ENCODE data around the gene TPX2.

The TPX2 gene

GRCh38 chr20:31731321-31731717 is 7.8 kb upstream of the TPX2 start:
- ChIA-PET POLR2A (interaction anchor here (2.2 kb wide), 1 partner anchor 70 kb away, joined by 5 read pairs; no protein-coding TSS in a partner anchor), CTCF (interaction anchor here (0.5 to 2.3 kb wide), 2 partner anchors 9 to 70 kb away, joined by 3 to 9 read pairs; no protein-coding TSS in a partner anchor)
- Histone ChIP-seq H3K27ac (ENCODE audit: extremely low read depth, low read depth, low read length) (no peak overlapping the region), H3K36me3 (ENCODE audit: control insufficient read depth in 2 of 2, insufficient read depth in 1 of 2, low read length in 2 of 2) (no peaks in the 10 kb centered on the region), H3K4me1 (ENCODE audit: control insufficient read depth, insufficient read depth, low read length) (no peaks in the 10 kb centered on the region), H3K9me3 (ENCODE audit: control insufficient read depth, insufficient read depth, low read depth, low read length) (no peaks in the 10 kb centered on the region), H3K4me3 (ENCODE audit: low read depth, low read length) (no peak overlapping the region)
- TF ChIP-seq ZNF513 (tag by site-specific recombination; IDR thresholded peaks at IDR 0.05): no peak
- TF ChIP-seq ZEB2 (tag by site-specific recombination; IDR thresholded peaks at IDR 0.05): no peak
- TF ChIP-seq ZNF223 (tag by site-specific recombination; IDR thresholded peaks at IDR 0.05): no peak
- TF ChIP-seq ZNF26 (tag by site-specific recombination; IDR thresholded peaks at IDR 0.05): no peak
- TF ChIP-seq SP3 (tag by site-specific recombination; IDR thresholded peaks at IDR 0.05): no peak
- no peak for TF ChIP-seq ZNF645 (tag by site-specific recombination; IDR thresholded peaks at IDR 0.05)
- TF ChIP-seq ZNF302 (tag by site-specific recombination; IDR thresholded peaks at IDR 0.05; ENCODE audit: low read depth): no peak
- no peak for TF ChIP-seq ZNF324 (tag by site-specific recombination; IDR thresholded peaks at IDR 0.05)
- no peak for TF ChIP-seq ZFHX2 (tag by site-specific recombination; conservative IDR thresholded peaks at IDR 0.05)
- no peak for TF ChIP-seq ZNF266 (tag by site-specific recombination; IDR thresholded peaks at IDR 0.05; ENCODE audit: low read depth)
- TF ChIP-seq ZNF791 (tag by site-specific recombination; IDR thresholded peaks at IDR 0.05): no peak
- TF ChIP-seq ZNF155 (tag by site-specific recombination; IDR thresholded peaks at IDR 0.05): no peak
- TF ChIP-seq ZFP3 (tag by site-specific recombination; IDR thresholded peaks at IDR 0.05; ENCODE audit: low read depth): no peak
- no peak for TF ChIP-seq ZNF664 (tag by site-specific recombination; IDR thresholded peaks at IDR 0.05)
- no peak for TF ChIP-seq ZNF146 (tag by site-specific recombination; IDR thresholded peaks at IDR 0.05)
- TF ChIP-seq YY1 (tag by site-specific recombination; IDR thresholded peaks at IDR 0.05): no peak
- no peak for TF ChIP-seq ZBTB20 (tag by site-specific recombination; IDR thresholded peaks at IDR 0.05)

- no peaks in the 10 kb centered on the region for H3K9me3 ChIP-seq (ENCODE audit: control insufficient read depth, insufficient read depth, low read depth, low read length)
- H3K4me1 ChIP-seq (ENCODE audit: control insufficient read depth, insufficient read depth, low read length): no peaks in the 10 kb centered on the region; the same call in 1 of the 2 replicates
- H3K36me3 ChIP-seq (ENCODE audit: control insufficient read depth in 2 of 2, insufficient read depth in 1 of 2, low read length in 2 of 2): peaks cover 17 to 21% of the 10 kb centered on the region in 2 experiments; a peak in 2 of 3 replicates
- peak overlapping the region; percentile 73 for H3K4me3 ChIP-seq (ENCODE audit: low read depth, low read length)
- ChIA-PET POLR2A (interaction anchor here (0.7 to 3.1 kb wide), 12 partner anchors 11 to 179 kb away, joined by 3 to 22 read pairs (median 5); partner anchors contain the start of genes BCL2L1 and ID1), CTCF (interaction anchor here (1.0 to 4.0 kb wide), 7 partner anchors 13 to 127 kb away, joined by 3 to 24 read pairs (median 3); no protein-coding TSS in a partner anchor)
- peak overlapping the region; percentile 73 for H3K27ac ChIP-seq (ENCODE audit: extremely low read depth, low read depth, low read length)
- TF ChIP-seq HIC1 (tag by site-specific recombination; IDR thresholded peaks at IDR 0.05) (no peak), ZSCAN5A (tag by site-specific recombination; IDR thresholded peaks at IDR 0.05) (no peak), KLF16 (tag by site-specific recombination; IDR thresholded peaks at IDR 0.05) (0 out of 2 replicates have a peak, but pooled peaks have one; percentile 18), ZNF514 (tag by site-specific recombination; IDR thresholded peaks at IDR 0.05) (no peak), ZNF311 (tag by site-specific recombination; IDR thresholded peaks at IDR 0.05; ENCODE audit: borderline replicate concordance) (no peak), ZNF362 (tag by site-specific recombination; IDR thresholded peaks at IDR 0.05) (no peak), KLF1 (tag by site-specific recombination; IDR thresholded peaks at IDR 0.05) (no peak), ZNF248 (tag by site-specific recombination; IDR thresholded peaks at IDR 0.05) (no peak), ZNF639 (tag by site-specific recombination; IDR thresholded peaks at IDR 0.05) (peak; percentile 7; the same call in 1 of the 2 replicates)
Measured at GRCh38 chr20:31739550-31739977, 474 bp downstream of the TPX2 start.
